Measurements from ENCODE around the gene PROCA1. TPM values are rescaled to one million over a fixed set of nuclear protein-coding genes. Genes with fewer than 3 reads are reported as not detected.

PROCA1 gene
- total and polyA plus RNA-seq, 9 of the 15 experiments (the other 6 are each of a cell fraction or from before 2014, with no cell fraction given): 0.78 to 16.2 (median 5.6) TPM

DNA sequence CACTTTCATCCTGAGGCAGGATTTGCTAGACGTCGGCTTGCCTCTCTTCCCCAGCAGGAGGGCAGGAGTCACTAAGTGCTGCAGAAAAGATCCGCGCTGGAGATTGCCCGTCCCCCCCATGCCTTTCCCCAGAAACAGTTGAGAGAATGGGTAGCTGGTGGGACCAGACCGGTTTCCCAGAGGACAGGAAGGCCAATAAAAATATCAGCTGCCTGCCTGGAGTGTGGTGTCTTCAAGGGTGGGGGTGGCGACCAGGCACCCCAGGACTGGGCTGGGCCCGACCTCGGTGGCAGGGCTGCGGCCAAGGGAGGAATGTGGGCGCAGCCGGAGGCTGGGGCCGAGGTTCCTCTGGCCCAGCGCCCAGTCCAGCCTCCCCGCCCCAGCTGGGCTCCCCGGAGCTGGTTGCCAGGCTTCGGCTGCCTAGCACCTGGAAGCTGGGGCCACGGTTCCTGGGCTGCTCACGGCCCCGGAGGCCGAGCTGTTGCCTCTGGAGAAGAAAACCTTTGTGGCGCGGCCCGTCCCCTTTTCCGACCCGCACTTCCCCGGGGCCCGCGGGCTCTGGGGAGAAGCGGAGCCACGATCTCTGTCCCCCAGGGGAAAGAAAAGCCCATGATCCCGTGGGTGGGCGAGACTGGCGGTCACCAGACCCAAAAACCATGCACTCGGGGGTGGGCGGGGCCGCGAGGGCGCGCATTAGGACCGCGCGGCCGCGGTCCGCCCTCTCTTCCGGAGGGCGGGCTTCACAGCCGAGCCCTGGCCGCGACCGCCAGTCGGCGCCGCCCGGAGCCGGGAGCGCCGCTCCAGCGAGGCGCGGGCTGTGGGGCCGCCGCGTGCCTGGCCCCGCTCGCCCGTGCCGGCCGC, 31.8 kb upstream of the PROCA1 start, which contains the start of gene TRAF4 (continued):
- TF ChIP-seq, protein P1, sequence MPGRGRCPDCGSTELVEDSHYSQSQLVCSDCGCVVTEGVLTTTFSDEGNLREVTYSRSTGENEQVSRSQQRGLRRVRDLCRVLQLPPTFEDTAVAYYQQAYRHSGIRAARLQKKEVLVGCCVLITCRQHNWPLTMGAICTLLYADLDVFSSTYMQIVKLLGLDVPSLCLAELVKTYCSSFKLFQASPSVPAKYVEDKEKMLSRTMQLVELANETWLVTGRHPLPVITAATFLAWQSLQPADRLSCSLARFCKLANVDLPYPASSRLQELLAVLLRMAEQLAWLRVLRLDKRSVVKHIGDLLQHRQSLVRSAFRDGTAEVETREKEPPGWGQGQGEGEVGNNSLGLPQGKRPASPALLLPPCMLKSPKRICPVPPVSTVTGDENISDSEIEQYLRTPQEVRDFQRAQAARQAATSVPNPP (IDR thresholded peaks at IDR 0.05; ENCODE audit: borderline replicate concordance, insufficient read depth, insufficient read length): no peak
- no peak for TF ChIP-seq POU5F1 (IDR thresholded peaks at IDR 0.05; ENCODE audit: borderline replicate concordance, low read depth, low read length, partially characterized antibody)
- peak; percentile 70 for TF ChIP-seq ZNF24 (IDR thresholded peaks at IDR 0.05)
- TF ChIP-seq RBBP5 (IDR thresholded peaks at IDR 0.05; ENCODE audit: borderline replicate concordance, insufficient read depth, low read length, poor library complexity, severe bottlenecking): peak; percentile 53
- TF ChIP-seq JUN (IDR thresholded peaks at IDR 0.05; ENCODE audit: borderline replicate concordance, low read depth, low read length): peak; percentile 46; the same call in 1 of the 2 replicates
- no peak for TF ChIP-seq JUN (CRISPR knock-in tag; IDR thresholded peaks at IDR 0.05; ENCODE audit: borderline replicate concordance)
- no peak for TF ChIP-seq STAT5B (CRISPR knock-in tag; IDR thresholded peaks at IDR 0.05)
- peak; percentile 37 to 53; a peak in 3 of 4 replicates for TF ChIP-seq NRF1 (conservative IDR thresholded peaks at IDR 0.05 in 1 of 2, IDR thresholded peaks at IDR 0.05 in 1 of 2)
- TF ChIP-seq SIN3A (IDR thresholded peaks at IDR 0.05; ENCODE audit: borderline replicate concordance in 2 of 2, control insufficient read depth in 1 of 2, low read depth in 2 of 2, low read length in 2 of 2): peak; percentile 28 to 96
- TF ChIP-seq, protein P2, sequence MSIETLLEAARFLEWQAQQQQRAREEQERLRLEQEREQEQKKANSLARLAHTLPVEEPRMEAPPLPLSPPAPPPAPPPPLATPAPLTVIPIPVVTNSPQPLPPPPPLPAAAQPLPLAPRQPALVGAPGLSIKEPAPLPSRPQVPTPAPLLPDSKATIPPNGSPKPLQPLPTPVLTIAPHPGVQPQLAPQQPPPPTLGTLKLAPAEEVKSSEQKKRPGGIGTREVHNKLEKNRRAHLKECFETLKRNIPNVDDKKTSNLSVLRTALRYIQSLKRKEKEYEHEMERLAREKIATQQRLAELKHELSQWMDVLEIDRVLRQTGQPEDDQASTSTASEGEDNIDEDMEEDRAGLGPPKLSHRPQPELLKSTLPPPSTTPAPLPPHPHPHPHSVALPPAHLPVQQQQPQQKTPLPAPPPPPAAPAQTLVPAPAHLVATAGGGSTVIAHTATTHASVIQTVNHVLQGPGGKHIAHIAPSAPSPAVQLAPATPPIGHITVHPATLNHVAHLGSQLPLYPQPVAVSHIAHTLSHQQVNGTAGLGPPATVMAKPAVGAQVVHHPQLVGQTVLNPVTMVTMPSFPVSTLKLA (conservative IDR thresholded peaks at IDR 0.05): peak; percentile 64 to 87
- TF ChIP-seq ZFX (CRISPR knock-in tag; IDR thresholded peaks at IDR 0.05): peak; percentile 55
- TF ChIP-seq, protein P3, sequence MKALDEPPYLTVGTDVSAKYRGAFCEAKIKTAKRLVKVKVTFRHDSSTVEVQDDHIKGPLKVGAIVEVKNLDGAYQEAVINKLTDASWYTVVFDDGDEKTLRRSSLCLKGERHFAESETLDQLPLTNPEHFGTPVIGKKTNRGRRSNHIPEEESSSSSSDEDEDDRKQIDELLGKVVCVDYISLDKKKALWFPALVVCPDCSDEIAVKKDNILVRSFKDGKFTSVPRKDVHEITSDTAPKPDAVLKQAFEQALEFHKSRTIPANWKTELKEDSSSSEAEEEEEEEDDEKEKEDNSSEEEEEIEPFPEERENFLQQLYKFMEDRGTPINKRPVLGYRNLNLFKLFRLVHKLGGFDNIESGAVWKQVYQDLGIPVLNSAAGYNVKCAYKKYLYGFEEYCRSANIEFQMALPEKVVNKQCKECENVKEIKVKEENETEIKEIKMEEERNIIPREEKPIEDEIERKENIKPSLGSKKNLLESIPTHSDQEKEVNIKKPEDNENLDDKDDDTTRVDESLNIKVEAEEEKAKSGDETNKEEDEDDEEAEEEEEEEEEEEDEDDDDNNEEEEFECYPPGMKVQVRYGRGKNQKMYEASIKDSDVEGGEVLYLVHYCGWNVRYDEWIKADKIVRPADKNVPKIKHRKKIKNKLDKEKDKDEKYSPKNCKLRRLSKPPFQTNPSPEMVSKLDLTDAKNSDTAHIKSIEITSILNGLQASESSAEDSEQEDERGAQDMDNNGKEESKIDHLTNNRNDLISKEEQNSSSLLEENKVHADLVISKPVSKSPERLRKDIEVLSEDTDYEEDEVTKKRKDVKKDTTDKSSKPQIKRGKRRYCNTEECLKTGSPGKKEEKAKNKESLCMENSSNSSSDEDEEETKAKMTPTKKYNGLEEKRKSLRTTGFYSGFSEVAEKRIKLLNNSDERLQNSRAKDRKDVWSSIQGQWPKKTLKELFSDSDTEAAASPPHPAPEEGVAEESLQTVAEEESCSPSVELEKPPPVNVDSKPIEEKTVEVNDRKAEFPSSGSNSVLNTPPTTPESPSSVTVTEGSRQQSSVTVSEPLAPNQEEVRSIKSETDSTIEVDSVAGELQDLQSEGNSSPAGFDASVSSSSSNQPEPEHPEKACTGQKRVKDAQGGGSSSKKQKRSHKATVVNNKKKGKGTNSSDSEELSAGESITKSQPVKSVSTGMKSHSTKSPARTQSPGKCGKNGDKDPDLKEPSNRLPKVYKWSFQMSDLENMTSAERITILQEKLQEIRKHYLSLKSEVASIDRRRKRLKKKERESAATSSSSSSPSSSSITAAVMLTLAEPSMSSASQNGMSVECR (CRISPR knock-in tag; IDR thresholded peaks at IDR 0.05): peak; percentile 72
- TF ChIP-seq NUFIP1 (IDR thresholded peaks at IDR 0.05; ENCODE audit: partially characterized antibody): no peak
- no peak for TF ChIP-seq XRCC3 (IDR thresholded peaks at IDR 0.05)
- TF ChIP-seq, protein P4, sequence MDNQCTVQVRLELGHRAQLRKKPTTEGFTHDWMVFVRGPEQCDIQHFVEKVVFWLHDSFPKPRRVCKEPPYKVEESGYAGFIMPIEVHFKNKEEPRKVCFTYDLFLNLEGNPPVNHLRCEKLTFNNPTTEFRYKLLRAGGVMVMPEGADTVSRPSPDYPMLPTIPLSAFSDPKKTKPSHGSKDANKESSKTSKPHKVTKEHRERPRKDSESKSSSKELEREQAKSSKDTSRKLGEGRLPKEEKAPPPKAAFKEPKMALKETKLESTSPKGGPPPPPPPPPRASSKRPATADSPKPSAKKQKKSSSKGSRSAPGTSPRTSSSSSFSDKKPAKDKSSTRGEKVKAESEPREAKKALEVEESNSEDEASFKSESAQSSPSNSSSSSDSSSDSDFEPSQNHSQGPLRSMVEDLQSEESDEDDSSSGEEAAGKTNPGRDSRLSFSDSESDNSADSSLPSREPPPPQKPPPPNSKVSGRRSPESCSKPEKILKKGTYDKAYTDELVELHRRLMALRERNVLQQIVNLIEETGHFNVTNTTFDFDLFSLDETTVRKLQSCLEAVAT (IDR thresholded peaks at IDR 0.05): peak in 1 of 2 experiments; percentile 63; a peak in 1 of 4 replicates
